Endothelial cell of umbilical vein (primary cell): ENCODE data around the gene PXMP2. TPM values are rescaled to one million over a fixed set of nuclear protein-coding genes. Genes with fewer than 3 reads are reported as not detected.

Source experiments
- BruUV-seq: library from RNA; stranded (reverse); fragments of 400-500 nt; replicated peaks from 2 replicates; lab custom pipeline; 2021; lab: Mats Ljungman, UMichigan
- CTCF ChIA-PET: fragments of 300-600, 350-600 bp; sonication (Branson Sonifier 250); formaldehyde crosslinking; loops from one replicate; lab custom pipeline; 2021; ENCODE audit warnings: antibody characterized with exemption, inconsistent platforms; lab: Charles Lee
- POLR2A ChIA-PET: fragments of 300-600, 350-600 bp; sonication (Branson Sonifier 250); formaldehyde crosslinking; loops from one replicate; lab custom pipeline; 2021; ENCODE audit warnings: antibody characterized with exemption, inconsistent platforms; lab: Charles Lee
- DNase-seq: peaks from one replicate; pipeline ENCODE4 v3.0.0-alpha.2; 2011; ENCODE audit warnings: low read depth, low spot score
- FAIRE-seq: peaks from 2 replicates; lab custom pipeline; 2011; peaks lifted over from hg19 to GRCh38; lab: Jason Lieb, UNC
- H2AFZ ChIP-seq: 2 replicates; pipeline ENCODE4 v1.6.0; 2012; ENCODE audit warnings: low read depth, low read length, control low read depth, inconsistent platforms
- H3K27ac ChIP-seq: 2 replicates; pipeline ENCODE4 v1.5.1; 2011; ENCODE audit warnings: low read depth, mild to moderate bottlenecking, control low read depth, low read length, moderate library complexity; ENCODE audit not compliant: insufficient read depth
- H3K27me3 ChIP-seq, 2 experiments: 2 replicates each; pipeline versions ENCODE4 v1.6.0 to v1.6.1; 2011; ENCODE audit warnings: low read length in 2 of 2, mixed read lengths in 1 of 2; ENCODE audit not compliant: control insufficient read depth in 2 of 2, insufficient read depth in 2 of 2
- H3K36me3 ChIP-seq, 2 experiments: 2 replicates in 1 of 2; 3 replicates in 1 of 2; pipeline ENCODE4 v1.5.1; 2011; ENCODE audit warnings: low read length in 2 of 2, mild to moderate bottlenecking in 1 of 2, moderate library complexity in 1 of 2; ENCODE audit not compliant: control insufficient read depth in 2 of 2, insufficient read depth in 2 of 2; ENCODE audit errors: extremely low read depth in 1 of 2
- H3K4me1 ChIP-seq: 3 replicates; pipeline ENCODE4 v1.5.1; 2011; ENCODE audit warnings: mild to moderate bottlenecking, low read length; ENCODE audit not compliant: control insufficient read depth, insufficient read depth; ENCODE audit errors: extremely low read depth
- H3K4me2 ChIP-seq: 2 replicates; pipeline ENCODE4 v1.6.1; 2011; ENCODE audit warnings: low read length, control low read depth, mixed read lengths; ENCODE audit not compliant: insufficient read depth
- H3K4me3 ChIP-seq, 3 experiments: fragments of 200-600 bp in 1 of 3; sonication (generic), shearing (Covaris generic) in 1 of 3; replicated peaks in 1 of 3; 2 replicates each; pipeline ENCODE4 v1.5.1; 2011 to 2016; ENCODE audit warnings: control low read depth in 3 of 3, low read length in 3 of 3, mild to moderate bottlenecking in 2 of 3, inconsistent platforms in 1 of 3, low read depth in 1 of 3, moderate library complexity in 1 of 3; ENCODE audit not compliant: insufficient read depth in 1 of 3
- H3K79me2 ChIP-seq: 2 replicates; pipeline ENCODE4 v1.6.0; 2012; ENCODE audit warnings: low read length, inconsistent platforms; ENCODE audit not compliant: control insufficient read depth, insufficient read depth
- H3K9ac ChIP-seq: replicated peaks from 2 replicates; pipeline ENCODE3; 2011; ENCODE audit warnings: low read length, control low read depth; ENCODE audit not compliant: insufficient read depth; ENCODE audit errors: extremely low read depth
- H3K9me1 ChIP-seq: replicated peaks from 3 replicates; pipeline ENCODE4 v1.6.0; 2011; ENCODE audit warnings: mild to moderate bottlenecking, low read length; ENCODE audit not compliant: control insufficient read depth, insufficient read depth; ENCODE audit errors: extremely low read depth
- H3K9me3 ChIP-seq: replicated peaks from 2 replicates; pipeline ENCODE4 v1.5.1; 2012; ENCODE audit warnings: low read length, inconsistent platforms; ENCODE audit not compliant: control insufficient read depth, insufficient read depth
- H4K20me1 ChIP-seq: replicated peaks from 2 replicates; pipeline ENCODE3; 2011; ENCODE audit warnings: mild to moderate bottlenecking, low read length; ENCODE audit not compliant: control insufficient read depth, insufficient read depth; ENCODE audit errors: extremely low read depth
- CTCF ChIP-seq, 2 donors: IDR thresholded peaks; 1 replicate in 1 of 2; 2 replicates in 1 of 2; pipeline ENCODE4 v1.5.1; 2011; ENCODE audit warnings: low read length in 2 of 2, mild to moderate bottlenecking in 2 of 2, moderate library complexity in 2 of 2, control low read depth in 1 of 2, inconsistent platforms in 1 of 2, low read depth in 1 of 2; ENCODE audit not compliant: insufficient read depth in 1 of 2; ENCODE audit errors: extremely low read depth in 1 of 2
- EZH2 ChIP-seq: IDR thresholded peaks from 2 replicates; pipeline ENCODE4 v1.6.1; 2012; ENCODE audit warnings: borderline replicate concordance, low read depth, mild to moderate bottlenecking, moderate library complexity, low read length, inconsistent platforms; ENCODE audit not compliant: severe bottlenecking
- FOS ChIP-seq: IDR thresholded peaks from 2 replicates; pipeline ENCODE4 v1.6.1; 2011; ENCODE audit warnings: mild to moderate bottlenecking, low read length, moderate library complexity, borderline replicate concordance; ENCODE audit not compliant: insufficient read depth
- GATA2 ChIP-seq: IDR thresholded peaks from 2 replicates; pipeline ENCODE4 v1.7.0; 2011; ENCODE audit warnings: low read depth, mild to moderate bottlenecking, moderate library complexity, mixed read lengths, low read length; ENCODE audit not compliant: insufficient read length, insufficient read depth
- JUN ChIP-seq: IDR thresholded peaks from 2 replicates; pipeline ENCODE4 v1.6.1; 2011; ENCODE audit warnings: borderline replicate concordance, low read depth; ENCODE audit not compliant: insufficient read length, insufficient read depth
- MAX ChIP-seq: IDR thresholded peaks from 2 replicates; pipeline ENCODE4 v1.6.1; 2011; ENCODE audit not compliant: insufficient read depth, insufficient read length
- MYC ChIP-seq: IDR thresholded peaks from one replicate; pipeline ENCODE4 v1.6.1; 2011; ENCODE audit warnings: mild to moderate bottlenecking, low read depth, low read length
- POLR2A ChIP-seq: IDR thresholded peaks from 2 replicates; pipeline ENCODE4 v1.6.1; 2012; ENCODE audit warnings: low read depth, mild to moderate bottlenecking, control low read depth, low read length
- POLR2AphosphoS5 ChIP-seq: IDR thresholded peaks from 2 replicates; pipeline ENCODE4 v1.6.1; 2012; ENCODE audit warnings: low read depth, mild to moderate bottlenecking, control low read depth, low read length, moderate library complexity; ENCODE audit not compliant: insufficient read depth
- dilution Hi-C: fragments of 300-500 bp; cut with MboI; formaldehyde crosslinking; loops from one replicate; pipeline ENCODE4 v1.15.0; 2019; ENCODE audit warnings: low sequenced_read_pairs; ENCODE audit not compliant: extremely low pct_ligation_motif_present
- intact Hi-C: fragments of 100-400 bp; cut with micrococcal nuclease; formaldehyde crosslinking; loops from one replicate; pipeline ENCODE4 v1.10.0; 2022
- polyA plus RNA-seq, 4 experiments: library from polyadenylated mRNA; depleted of rRNA in 3 of 4; stranded (reverse) in 3 of 4; unstranded in 1 of 4; fragments of >200 nt; gene quantifications; 2 replicates each; pipeline versions ENCODE4 v1.2.1 to v1.2.3, GENCODE V29; 2011 to 2012; ENCODE audit warnings: missing spikeins in 1 of 4
- total RNA-seq: library from RNA; stranded (reverse); gene quantifications from 2 replicates; pipeline ENCODE4 v1.2.3, GENCODE V29; 2021

The PXMP2 gene
- total and polyA plus RNA-seq, 2 donors (not counting 3 experiments of a cell fraction or from before 2014, with no cell fraction given) = 24.0 to 31.5 TPM

GRCh38 chr12:132723764-132724140, 36.4 kb downstream of the PXMP2 start:
- Histone ChIP-seq H2AFZ (no peak overlapping the region), H3K4me2 (no peak overlapping the region), H3K9me3 (no peaks in the 10 kb centered on the region), H3K79me2 (peaks cover 2% of the 10 kb centered on the region), H3K9me1 (no peaks in the 10 kb centered on the region), H3K4me1 (no peaks in the 10 kb centered on the region), H3K9ac (no peak overlapping the region), H3K4me3 (no peak overlapping the region), H3K36me3 (peaks cover 27 to 54% of the 10 kb centered on the region in 2 experiments), H3K27ac (no peak overlapping the region), H4K20me1 (no peaks in the 10 kb centered on the region), H3K27me3 (no peaks in the 10 kb centered on the region)
- POLR2A ChIA-PET = no interaction called here
- BruUV-seq = no TSS peak
- CTCF ChIA-PET = no interaction called here
- DNase-seq (no peak), FAIRE-seq (no peak)
- TF ChIP-seq CTCF (IDR thresholded peaks at IDR 0.05; ENCODE audit: extremely low read depth in 1 of 2, insufficient read depth in 1 of 2, low read depth in 1 of 2, low read length in 2 of 2) (no peak), POLR2A (no peak), MAX (no peak), JUN (no peak), POLR2AphosphoS5 (no peak), MYC (no peak), FOS (no peak), EZH2 (no peak), GATA2 (no peak)
- intact Hi-C loops (no loop called here), dilution Hi-C loops (no loop called here)
